NCI-H226 (cell line): ENCODE results near the gene ZNF699.
"Not testable (repeated sequence)": the region's sequence is repeated elsewhere in the genome, so short reads cannot be mapped to it uniquely, and the experiment has no call there.

Source experiments
- DNase-seq: peaks from one replicate; pipeline ENCODE4 v3.0.0-alpha.2; 2015

ZNF699 gene

DNA sequence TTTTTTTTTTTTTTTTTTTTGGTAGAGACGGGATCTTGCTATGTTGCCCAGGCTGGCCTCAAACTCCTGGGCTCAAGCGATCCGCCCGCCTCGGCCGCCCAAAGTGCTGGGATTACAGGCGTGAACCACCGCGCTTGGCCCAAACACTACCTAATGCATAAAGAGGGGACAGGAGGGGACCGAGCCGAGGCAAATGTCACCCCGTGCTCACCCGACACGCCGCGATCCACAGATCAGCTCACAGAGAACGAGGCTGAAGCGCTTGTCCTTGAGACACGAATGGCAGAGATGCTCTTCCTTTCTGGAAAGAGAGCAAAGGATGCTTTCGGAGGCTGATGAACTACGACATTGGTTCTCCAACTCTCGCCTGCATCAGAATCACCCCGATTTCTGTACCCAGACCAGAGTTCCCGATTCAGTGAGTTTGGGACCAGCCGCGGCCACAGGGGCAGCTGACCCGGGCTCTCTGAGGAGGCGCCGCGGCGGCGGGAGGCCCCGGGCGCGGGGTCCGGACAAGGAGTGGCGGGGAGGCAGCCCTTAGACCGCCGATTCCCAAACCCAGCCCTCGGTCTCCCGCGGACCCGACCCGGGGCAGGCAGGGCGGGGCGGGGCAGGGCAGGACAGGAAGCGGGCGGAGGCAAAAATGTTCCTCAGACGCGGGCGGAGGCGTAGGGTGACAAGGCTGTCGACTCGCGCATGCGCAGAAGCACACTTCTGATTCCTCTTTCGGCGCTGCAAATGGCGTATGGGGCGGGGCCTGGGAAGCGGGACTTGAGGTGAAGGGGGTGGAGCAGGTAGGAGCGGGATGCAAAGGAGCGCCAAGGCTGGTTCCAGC lies at the start of gene ZNF699:
ZNF699 (minus strand) TSS at position 700 of the 835 bp plus-strand sequence. CDS start 4,719 bp downstream, outside the sequence.
- DNase-seq = peak; percentile 94

DNA sequence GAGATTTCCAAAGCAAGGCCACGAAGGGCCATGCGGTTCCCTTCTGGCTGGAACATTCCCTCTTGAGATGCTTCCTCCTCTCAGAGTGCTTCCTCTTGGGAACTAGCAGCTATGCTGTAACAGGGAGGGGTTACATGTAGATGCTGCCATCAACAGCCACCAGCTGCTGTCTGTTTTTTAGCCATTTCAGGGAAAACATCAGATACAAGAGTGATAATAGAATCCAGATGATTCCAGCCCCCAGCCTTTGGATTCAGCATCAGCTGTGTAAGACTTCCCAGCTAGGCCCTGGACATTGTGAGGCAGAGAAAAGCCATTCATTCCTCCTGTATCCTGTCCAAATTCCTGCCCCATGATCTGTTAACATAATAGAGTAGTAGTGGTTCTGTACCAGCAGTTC lies 45.0 kb upstream of the ZNF699 start:
- no peak for DNase-seq

DNA sequence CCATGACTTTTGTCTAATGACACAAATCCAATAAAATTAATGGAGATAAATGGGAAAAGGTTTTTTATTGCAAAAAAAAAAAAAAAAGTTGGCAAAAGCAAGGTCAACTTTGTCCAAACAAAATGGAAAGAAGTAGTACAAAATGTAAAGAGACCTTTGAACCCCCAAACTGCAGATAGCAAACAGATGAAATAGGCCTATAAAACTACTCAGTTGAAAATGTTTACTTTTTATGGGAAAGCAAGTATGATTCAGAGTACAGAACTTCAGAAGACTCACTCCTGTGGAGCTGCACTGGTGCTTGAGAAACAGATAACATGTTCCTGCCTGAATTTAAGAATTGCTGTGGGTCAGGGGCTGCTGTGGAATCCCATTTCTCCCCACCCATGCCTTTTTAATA lies 43.4 kb upstream of the ZNF699 start:
- DNase-seq = no peak

DNA sequence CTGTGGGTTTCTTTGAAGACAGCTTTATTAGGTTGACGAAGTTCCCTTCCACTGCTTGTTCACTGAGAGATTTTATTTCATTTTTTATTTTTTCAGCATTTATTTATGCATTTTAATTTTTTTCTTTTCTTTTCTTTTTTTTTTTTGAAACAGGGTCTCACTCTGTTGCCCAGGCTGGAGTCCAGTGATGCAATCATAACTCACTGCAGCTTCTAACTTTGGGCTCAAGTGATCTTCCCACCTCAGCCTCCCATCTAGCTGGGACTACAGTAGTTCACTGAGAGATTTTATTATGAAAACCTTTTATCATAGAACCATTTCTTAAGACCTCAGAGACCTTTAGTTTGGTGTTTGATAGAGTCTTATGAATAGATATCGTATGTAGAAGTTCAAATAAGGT lies 42.9 kb upstream of the ZNF699 start:
- DNase-seq = no peak

DNA sequence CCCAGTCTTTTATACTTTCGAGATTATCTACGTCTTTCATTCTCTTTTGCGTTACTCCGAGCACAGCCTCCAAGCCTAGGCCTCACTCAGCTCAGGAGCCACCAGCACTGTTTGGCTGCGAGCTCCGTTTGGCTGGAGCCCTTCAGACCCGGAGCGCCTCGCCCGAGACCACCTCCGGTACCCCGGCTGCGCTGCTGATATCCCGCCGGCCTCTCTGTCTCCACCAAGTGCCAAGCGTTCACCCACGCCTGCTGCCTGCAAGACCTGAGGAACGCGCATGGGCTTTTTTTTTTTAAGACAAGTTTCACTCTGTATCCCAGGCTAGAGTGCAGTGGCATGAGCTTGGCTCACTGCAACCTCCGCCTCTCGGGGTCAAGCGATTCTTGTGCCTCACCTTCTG lies 39.0 kb upstream of the ZNF699 start:
- no peak for DNase-seq

DNA sequence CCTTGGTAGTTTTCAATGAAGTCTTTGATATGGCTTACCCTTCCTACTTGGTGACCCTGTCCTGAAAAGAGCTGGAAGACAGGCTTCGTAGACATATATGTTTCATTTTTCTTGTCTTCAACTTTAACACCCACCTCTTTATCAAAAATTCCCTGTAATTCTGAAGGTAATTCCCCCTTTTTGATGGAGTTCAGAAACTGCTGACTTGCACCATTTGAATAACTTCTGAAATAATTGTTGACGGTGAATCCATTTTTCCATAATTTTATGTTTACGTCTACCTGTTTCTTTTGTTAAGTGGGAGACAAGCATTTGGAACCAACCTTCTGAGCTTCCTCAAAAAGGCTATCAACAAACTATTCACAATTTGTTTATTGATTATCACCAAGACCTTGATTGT lies 38.6 kb upstream of the ZNF699 start:
- no peak for DNase-seq

DNA sequence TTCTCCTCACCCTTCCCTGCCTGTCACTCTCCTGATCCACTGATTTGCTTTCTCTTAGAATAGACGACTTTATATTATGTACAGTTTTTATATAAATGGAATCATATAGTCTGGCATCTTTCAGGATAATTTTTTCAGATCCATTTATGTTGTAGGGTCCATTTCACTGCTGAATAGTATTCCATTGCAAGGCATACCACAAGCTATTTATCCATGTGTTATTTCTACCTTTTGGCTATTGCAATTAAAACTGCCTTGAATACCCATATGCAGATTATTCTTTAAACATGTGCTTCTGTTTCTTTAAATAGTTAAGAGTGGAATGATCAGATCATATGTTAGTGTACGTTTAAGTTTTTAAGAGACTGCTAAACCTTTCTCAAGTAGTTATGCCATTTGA lies 35.4 kb upstream of the ZNF699 start:
- DNase-seq = no peak

DNA sequence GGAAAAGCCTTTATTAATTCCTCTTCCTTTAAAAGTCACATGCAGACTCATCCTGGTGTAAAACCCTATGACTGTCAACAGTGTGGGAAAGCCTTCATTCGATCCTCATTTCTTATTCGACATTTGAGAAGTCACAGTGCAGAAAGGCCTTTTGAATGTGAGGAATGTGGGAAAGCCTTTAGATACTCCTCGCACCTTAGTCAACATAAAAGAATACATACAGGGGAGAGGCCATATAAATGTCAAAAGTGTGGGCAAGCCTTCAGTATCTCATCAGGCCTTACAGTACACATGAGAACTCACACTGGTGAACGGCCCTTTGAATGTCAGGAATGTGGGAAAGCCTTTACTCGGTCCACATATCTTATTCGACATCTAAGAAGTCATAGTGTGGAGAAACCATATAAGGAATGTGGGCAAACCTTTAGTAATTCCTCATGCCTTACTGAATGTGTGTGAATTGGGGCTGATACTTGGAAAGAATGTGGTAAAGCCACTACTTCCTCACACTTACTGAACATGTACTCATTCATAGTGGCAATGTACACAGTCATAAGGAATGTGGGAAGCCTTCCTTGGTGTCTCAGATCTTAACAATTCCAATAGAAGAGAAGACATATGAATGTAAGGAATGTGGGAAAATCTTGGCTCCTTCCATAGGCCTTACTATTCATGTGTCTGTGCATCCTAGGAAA lies 33.1 kb upstream of the ZNF699 start:
- no peak for DNase-seq

DNA sequence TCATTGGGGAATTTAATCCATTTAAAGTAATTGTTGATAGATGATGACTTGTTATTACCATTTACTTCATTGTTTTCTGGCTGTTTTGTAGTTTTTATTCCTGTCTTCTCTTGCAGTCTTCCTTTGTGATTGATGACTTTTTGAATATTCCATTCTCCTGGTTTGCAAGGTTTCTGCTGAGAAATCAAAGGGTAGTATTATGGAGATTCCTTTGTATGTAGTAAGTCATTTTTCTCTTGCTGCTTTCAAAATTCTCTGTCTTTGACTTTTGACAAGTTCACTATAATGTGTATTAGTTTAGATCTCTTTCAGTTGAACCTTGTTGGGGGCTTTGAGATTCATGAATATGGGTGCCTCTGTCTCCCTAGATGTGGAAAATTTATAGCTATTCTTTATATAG lies 20.4 kb upstream of the ZNF699 start:
- DNase-seq = no peak

DNA sequence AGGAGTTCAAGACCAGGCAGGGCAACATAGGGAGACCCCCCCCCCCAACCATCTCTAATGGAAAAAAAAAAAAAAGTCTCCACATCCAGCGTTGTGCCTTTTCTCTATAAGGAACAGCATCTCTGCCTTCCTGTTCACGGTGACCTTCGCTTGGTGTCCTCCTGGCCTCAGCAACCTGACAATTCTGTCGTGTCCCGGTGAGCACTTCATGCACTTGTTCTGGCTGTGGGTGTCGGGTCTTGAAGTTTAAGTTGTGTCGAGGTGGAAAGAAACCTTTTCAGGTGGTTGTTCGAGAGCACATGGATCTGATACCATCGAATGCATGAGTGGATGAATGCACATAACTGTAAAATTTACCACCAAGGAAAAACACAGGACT lies 14.9 kb upstream of the ZNF699 start:
- DNase-seq = no peak

DNA sequence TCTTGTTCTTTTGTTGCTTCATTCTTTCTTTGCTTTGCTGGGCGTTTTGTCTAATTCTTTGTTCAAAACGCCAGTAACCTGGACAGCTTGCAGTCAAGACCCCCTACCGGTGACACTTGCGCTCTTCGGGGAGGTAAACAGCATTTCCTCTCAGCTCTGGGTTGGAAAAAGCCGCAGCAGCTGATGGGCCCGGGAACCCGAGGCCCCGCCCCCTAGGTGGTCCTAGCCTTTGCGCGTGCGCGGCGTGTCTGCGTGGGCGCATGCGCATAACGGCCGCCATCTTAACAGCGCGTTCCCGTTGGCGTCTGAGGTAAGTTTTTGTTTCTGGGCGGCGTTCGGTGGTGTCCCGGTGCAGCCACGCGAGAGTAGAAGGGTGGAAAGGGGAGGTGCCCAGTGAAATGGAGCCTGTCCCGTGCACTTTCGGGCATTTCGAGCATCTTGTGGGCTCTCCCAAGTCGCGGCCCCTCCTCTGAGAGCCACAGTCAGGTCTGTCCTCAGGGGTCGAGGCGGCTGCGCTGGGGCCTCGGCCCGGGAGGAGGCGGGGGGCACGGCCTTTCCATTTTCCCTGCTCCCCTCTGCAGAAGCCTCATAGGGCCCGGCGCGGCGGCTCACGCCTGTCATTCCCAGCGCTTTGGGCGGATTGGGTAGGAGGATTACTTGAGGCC lies 14.4 kb upstream of the ZNF699 start, which contains the start of gene ZNF559:
ZNF559 (plus strand) TSS at position 261 of the 665 bp plus-strand sequence. CDS start 14,371 bp downstream, outside the sequence.
- DNase-seq = peak; percentile 89

DNA sequence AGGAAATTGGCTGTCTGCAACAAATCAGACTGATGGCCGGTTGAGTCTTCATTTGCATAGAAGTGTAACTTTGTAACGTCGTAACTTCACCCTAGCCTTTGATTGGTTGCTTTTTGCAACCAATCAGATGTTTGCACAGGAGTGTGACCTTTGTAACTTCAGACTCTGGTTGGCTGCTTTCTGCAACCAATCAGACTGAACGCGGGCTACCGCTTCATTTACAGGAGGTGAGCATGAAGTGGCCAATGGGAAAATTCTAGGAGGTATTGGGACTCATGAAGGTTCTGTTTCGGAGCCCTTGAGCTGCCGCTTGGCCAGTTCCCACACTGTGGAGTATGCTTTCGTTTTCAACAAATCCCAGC lies 13.9 kb upstream of the ZNF699 start:
- DNase-seq = peak; percentile 89

DNA sequence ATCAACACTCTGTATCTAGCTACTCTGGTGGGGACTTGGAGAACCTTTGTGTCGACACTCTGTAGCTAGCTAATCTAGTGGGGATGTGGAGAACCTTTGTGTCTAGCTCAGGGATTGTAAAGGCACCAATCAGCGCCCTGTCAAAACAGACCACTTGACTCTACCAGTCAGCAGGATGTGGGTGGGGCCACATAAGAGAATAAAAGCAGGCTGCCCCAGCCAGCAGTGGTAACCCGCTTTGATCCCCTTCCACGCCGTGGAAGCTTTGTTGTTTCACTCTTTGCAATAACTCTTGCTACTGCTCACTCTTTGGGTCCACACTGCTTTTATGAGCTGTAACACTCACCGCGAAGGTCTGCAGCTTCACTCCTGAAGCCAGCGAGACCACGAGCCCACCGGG lies 12.6 kb upstream of the ZNF699 start:
- not testable (repeated sequence) for DNase-seq

DNA sequence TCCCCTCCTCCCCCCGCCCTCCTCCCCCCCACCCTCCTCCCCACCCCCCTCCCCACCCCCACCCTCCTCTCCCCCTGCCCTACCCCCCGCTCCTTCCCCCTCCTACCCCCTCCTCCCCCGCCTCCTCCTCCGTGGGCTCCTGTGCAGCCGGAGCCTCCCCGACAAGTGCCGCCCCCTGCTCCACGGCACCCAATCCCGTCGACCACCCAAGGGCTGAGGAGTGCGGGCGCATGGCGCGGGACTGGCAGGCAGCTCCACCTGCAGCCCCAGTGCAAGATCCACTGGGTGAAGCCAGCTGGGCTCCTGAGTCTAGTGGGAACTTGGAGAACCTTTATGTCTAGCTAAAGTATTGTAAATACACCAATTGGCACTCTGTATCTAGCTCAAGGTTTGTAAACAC lies 12.1 kb upstream of the ZNF699 start:
- not testable (repeated sequence) for DNase-seq

DNA sequence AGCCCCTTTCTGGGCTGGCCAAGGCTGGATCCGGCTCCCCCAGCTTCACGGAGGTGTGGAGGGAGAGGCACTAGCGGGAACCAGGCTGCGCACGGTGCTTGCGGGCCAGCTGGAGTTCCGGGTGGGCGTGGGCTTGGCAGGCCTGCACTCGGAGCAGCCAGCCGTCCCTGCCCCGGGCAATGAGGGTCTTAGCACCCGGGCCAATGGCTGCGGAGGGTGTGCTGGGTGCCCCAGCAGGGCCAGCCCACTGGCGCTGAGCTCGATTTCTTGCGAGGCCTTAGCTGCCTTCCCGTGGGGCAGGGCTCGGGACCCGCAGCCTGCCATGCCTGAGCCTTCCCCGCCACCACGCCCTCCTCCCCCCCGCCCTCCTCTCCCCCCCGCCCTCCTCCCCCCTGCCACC lies 11.7 kb upstream of the ZNF699 start:
- DNase-seq = no peak

DNA sequence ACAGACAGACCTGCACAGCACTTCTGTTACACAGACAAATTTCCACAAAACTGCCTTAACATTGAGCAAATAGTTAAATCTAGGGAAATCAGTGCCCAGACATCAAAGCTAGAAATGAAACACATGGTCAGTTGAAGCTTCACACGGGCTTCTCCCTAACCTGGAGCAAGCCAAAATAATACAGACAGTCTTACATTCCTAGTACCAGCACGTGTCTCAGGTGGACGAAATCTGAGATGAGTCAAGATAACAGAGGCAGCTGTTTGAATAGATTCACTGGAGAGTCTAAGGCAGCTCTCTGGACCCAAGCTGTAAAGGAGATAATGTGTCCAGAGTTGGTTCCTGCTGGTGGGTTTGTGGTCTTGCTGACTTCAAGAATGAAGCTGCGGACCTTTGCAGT lies 4.1 kb upstream of the ZNF699 start:
- DNase-seq = no peak

DNA sequence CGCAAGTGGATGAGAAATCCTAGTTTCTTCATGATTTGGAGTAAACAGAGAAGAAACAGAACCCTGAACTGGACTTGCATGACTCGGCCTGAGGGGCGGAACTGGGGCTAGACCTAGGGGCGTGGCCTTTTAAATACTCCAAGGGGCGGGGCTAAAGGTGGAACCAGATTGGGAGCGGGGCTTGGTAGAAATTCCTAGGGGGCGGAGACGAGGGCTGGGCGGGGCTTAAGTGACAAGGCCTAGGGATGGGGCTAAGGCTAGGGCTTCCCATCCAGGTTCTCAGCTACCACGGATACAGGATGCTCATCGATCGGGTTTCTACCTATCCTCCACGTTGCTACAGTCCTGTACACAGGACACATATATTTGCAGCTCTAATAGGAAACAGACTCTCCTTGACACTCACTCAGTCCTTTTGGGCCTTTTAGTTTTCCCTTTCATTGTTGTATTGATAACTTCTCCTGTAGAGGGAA lies 372 bp upstream of the ZNF699 start:
- no peak for DNase-seq

DNA sequence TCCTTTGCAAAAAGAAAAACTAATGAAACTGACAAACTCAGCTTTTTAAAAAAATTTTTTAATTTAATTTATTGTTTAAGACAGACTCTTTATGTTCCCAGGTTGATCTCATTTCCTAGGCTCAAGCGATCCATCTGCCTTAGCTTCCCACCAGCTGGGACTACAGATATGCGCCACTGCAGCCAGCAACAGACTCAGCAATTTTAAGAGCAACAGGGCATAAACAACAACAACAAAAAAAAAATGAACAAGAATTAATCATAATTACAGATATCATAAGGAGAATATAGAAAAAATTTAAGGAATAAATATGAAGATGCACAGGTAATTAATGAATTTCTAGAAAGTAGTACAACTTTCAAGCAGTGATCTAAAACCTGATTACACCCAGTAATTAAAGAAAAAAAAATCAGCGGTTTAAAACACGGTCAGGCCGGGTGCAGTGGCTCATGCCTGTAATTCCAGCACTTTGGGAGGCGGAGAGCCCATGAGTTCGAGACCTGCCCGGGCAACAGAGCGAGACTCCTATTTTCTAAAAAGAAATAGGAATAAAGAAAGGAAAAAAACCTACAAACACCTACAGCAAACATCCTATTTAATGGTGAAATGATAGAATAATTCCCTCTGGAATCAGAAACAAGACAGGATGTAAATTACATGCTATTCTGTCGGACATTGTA lies 1.4 kb downstream of the ZNF699 start:
- DNase-seq = no peak

DNA sequence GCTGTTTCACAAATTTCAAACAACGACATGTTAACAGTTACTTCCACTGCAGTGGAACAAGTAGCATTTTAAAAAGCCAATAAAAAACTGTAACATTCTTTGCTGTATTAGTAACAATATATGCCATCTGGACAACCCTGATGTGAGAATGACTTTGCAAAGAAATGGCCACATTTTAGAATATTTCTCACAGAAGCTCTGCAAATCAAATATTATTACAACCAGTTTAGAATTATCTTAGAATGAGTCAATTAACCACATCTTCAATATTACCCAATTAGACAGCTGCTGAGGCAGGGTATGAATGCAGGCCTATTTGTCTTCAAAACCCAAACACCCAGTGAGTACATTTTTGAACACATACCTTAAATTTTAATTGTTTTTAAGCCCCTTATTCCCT lies 3.2 kb downstream of the ZNF699 start:
- peak; percentile 3 for DNase-seq

DNA sequence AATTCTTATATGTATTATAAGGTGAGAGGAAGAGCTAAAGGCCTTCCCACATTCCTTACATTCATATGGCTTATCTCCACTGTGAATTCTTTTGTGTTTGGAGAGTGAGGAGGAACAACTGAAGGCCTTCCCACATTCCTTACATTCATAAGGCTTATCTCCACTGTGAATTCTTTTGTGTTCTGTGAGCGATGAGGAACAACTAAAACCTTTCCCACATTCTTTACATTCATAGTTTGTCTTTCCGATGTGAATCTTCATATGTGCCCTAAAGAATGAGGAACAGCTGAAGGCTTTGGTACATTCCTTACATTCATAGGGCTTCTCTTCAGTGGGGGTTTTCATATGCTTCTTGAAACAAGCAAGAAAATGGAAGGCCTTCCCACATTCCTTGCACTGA lies 13.3 kb downstream of the ZNF699 start:
- peak; percentile 32 for DNase-seq

DNA sequence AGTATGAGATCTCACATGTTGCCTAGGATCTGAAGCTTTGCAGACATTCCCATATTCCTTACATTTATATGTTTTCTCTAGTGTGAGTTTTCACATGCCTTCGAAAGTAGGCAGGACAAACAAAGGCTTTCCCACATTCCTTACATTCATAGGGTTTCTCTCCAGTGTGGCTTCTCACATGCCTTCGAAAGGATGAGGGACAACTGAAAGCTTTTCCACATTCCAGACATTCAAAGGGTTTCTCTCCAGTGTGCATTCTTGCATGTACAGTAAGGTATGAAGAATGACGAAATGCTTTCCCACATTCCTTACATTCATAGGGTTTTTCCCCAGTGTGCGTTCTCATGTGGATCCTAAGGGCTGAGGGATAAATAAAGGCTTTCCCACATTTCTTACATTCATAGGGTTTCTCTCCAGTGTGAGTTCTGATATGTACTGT lies 14.2 kb downstream of the ZNF699 start:
- DNase-seq = no peak

DNA sequence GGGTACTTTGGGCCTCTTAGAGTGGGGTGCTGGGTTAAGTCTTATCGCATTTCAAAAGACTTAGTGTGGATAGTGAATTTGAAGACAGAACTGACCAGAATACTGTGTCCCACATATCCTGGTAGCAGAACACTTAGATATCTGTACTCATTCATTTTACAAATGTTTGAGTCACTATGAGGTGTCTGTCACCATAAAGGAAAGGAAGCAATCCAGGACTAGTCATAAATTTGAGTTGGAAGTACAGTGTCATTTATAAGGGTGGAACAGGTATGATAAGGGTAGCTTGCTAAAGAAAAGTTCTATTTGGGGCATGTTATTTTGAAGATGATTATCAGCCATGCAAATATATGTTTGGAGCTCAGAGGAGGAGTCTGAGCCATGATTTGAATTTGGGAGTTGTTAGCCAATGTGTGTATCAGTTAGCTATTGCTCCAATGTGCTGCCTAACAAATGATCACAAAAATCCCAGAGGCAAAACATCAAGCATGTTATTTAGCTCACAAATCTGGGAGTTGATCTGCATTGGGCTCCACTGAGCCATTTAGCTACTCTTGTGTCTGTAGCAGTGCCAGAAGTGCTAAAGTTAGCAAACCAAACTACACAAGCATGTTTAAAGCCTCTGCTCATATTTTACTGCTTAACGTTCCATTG lies 20.3 kb downstream of the ZNF699 start:
- DNase-seq = no peak

DNA sequence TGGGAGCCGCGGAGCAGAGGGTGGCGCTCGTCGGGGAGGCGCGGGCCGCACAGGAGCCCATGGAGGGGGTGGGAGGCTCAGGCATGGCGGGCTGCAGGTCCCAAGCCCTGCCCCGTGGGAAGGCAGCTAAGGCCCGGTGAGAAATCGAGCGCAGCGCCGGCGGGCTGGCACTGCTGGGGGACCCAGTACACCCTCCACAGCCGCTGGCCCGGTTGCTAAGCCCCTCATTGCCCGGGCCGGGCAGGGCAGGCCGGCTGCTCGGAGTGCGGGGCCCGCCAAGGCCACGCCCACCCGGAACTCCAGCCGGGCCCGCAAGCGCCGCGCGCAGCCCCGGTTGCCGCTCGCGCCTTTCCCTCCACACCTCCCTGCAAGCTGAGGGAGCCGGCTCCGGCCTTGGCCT lies 26.2 kb downstream of the ZNF699 start:
- DNase-seq = not testable (repeated sequence)
